Activated T-helper 1 cell treated with anti-CD3 and anti-CD28 coated beads, Interleukin-12 subunit alpha, Interleukin-12 subunit beta, Interleukin-2, Interleukin-4 antibody, amounts not matched to agents 30 ng/mL and 10 ng/mL and 1 ng/mL, durations not matched to agents 14 hours and 24 hours and 36 hours (primary cell): Measurements from ENCODE around the gene FAAH. TPM values are rescaled to one million over a fixed set of nuclear protein-coding genes. Genes with fewer than 3 reads are reported as not detected.

Experiments
- DNase-seq: peaks from one replicate; pipeline ENCODE4 v3.0.0; 2021; ENCODE audit warnings: low spot score
- H3K27ac Mint-ChIP-seq: one replicate; pipeline ENCODE4 v1.8.0; 2021; ENCODE audit warnings: mild to moderate bottlenecking, mixed read lengths
- H3K27me3 Mint-ChIP-seq: one replicate; pipeline ENCODE4 v1.8.0; 2022; ENCODE audit warnings: mild to moderate bottlenecking, moderate library complexity, mixed read lengths; ENCODE audit not compliant: insufficient read depth
- H3K36me3 Mint-ChIP-seq: one replicate; pipeline ENCODE4 v1.8.0; 2021; ENCODE audit warnings: low read depth, mixed read lengths
- H3K4me1 Mint-ChIP-seq: one replicate; pipeline ENCODE4 v1.8.0; 2021; ENCODE audit warnings: low read depth, mixed read lengths
- H3K4me3 Mint-ChIP-seq: one replicate; pipeline ENCODE4 v1.8.0; 2021; ENCODE audit warnings: mild to moderate bottlenecking, moderate library complexity, mixed read lengths
- H3K9me3 Mint-ChIP-seq: one replicate; pipeline ENCODE4 v1.8.0; 2021; ENCODE audit warnings: mixed read lengths
- intact Hi-C: fragments of 100-400 bp; cut with micrococcal nuclease; formaldehyde crosslinking; loops from one replicate; pipeline ENCODE4 v1.15.1; 2024
- total RNA-seq: library from RNA; stranded (reverse); gene quantifications from 2 replicates; pipeline ENCODE4 v1.2.3, GENCODE V29; 2022

The FAAH gene
- total RNA-seq, 1 donor from 2014 or later = 5.0 TPM

DNA sequence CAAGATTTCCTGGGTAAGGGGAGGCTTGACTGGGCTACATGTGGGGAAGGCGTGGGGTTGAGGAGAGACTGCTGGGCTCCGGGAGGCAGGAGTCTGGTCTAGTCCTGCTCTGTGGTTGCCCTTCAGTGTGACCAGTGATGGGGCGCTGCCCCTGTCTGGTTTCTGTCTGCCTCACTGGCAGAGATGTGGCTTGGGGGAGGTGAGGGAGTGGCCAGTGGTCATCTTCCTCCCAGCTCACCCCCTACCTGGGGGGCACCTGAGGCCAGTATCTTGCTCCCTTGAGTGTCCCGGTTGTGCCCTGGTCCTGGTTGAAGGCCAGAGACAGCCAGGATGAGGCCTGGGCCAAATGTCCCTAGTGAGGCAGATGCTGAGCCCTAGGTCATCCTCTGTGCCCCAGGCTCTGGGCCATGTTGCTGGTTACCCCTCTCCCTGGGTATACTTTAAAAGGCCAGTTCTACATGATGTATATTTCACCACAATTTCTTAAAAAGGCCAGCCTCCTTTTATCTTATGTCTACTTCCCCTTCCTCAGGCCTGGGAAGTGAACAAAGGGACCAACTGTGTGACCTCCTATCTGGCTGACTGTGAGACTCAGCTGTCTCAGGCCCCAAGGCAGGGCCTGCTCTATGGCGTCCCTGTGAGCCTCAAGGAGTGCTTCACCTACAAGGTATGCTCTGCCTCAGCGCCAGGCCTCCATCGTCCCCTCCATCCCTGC lies 10.5 kb downstream of the FAAH start:
- no peak for DNase-seq
- Mint-ChIP-seq H3K36me3 (no peaks in the 10 kb centered on the region), H3K27me3 (peaks cover 2% of the 10 kb centered on the region), H3K9me3 (no peaks in the 10 kb centered on the region), H3K4me3 (no peak overlapping the region), H3K27ac (no peak overlapping the region), H3K4me1 (no peaks in the 10 kb centered on the region)
- intact Hi-C loops = loop anchor here (5.0 kb wide), 1 partner anchor 38 kb away; no protein-coding TSS in a partner anchor

DNA sequence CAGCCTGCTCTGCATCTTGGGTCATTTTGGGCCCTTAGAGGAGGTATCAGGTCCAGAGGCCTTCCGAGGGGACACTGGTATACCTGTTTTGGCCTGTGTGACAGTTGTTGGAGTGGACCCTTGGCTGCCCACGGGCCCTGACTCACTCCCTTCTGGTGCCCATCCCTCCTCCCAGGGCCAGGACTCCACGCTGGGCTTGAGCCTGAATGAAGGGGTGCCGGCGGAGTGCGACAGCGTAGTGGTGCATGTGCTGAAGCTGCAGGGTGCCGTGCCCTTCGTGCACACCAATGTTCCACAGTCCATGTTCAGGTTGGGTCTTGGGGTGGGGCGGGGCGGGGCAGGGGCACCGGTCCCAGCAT lies 11.1 kb downstream of the FAAH start:
- Mint-ChIP-seq H3K36me3 (no peaks in the 10 kb centered on the region), H3K9me3 (no peaks in the 10 kb centered on the region), H3K4me3 (no peak overlapping the region), H3K27me3 (peaks cover 2% of the 10 kb centered on the region), H3K27ac (no peak overlapping the region), H3K4me1 (no peaks in the 10 kb centered on the region)
- intact Hi-C loops = loop anchor here (5.0 kb wide), 1 partner anchor 37 kb away; no protein-coding TSS in a partner anchor
- DNase-seq = no peak

DNA sequence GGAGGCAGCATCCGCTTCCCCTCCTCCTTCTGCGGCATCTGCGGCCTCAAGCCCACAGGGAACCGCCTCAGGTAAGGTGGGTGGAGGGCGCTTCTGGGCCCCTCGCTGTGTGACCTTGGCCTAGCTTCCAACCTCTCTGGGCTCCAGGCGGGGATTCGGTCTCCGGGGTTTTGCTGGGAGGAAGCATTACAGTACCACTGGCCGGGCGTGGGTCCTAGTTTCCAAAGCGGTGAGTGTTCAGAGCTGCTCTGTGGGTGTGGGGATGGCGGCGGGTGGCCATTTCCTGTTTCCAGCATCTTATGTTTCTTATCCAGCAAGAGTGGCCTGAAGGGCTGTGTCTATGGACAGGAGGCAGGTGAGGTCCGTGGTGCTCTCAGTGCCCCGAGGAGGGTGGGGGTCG lies 11.6 kb downstream of the FAAH start:
- intact Hi-C loops = loop anchor here (1.0 to 5.0 kb wide), 2 partner anchors 37 to 123 kb away; no protein-coding TSS in a partner anchor
- H3K27me3 Mint-ChIP-seq = no peaks in the 10 kb centered on the region
- H3K4me3 Mint-ChIP-seq = no peak overlapping the region
- DNase-seq = no peak
- H3K36me3 Mint-ChIP-seq = no peaks in the 10 kb centered on the region
- H3K4me1 Mint-ChIP-seq = no peaks in the 10 kb centered on the region
- H3K9me3 Mint-ChIP-seq = no peaks in the 10 kb centered on the region
- no peak overlapping the region for H3K27ac Mint-ChIP-seq

DNA sequence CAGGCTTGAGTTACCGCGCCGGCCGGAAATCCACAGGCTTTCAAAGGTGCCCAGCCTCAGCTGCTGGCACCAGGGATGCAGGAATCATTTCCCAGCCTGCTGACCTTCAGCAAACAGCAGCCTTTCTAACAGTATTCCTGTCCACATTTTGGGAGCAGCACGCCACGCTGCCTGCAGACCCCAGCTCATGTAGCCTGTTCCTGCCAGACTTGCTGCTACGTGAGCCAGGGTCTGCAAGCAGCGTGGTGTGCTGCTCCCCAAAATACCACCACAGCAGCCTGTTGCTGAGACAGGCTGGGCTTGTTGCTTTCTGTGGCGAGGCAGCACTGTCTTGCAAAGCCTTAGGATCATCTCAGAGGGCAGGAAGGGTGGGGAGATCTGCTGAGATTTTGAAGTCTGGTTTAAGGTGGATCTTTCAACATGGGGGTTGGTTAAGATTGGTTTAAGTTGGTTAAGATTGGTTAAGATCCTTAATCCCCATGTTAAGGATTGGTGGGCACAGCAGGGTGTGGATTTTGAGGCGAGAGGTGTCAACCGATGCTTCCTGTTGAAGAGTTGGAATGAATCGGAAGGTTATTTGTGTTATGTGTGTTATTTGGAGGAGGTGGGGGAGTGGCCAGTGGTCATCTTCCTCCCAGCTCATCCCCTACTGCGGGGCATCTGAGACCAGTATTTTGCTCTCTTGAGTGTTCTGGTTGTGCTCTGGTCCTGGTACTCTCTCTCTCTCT lies 12.9 kb downstream of the FAAH start:
- no peaks in the 10 kb centered on the region for H3K4me1 Mint-ChIP-seq
- H3K27me3 Mint-ChIP-seq = no peaks in the 10 kb centered on the region
- H3K36me3 Mint-ChIP-seq = no peaks in the 10 kb centered on the region
- no peaks in the 10 kb centered on the region for H3K9me3 Mint-ChIP-seq
- no peak overlapping the region for H3K4me3 Mint-ChIP-seq
- no peak overlapping the region for H3K27ac Mint-ChIP-seq
- no peak for DNase-seq
- intact Hi-C loops = loop anchor here (1.0 to 5.0 kb wide), 2 partner anchors 35 to 121 kb away; no protein-coding TSS in a partner anchor

DNA sequence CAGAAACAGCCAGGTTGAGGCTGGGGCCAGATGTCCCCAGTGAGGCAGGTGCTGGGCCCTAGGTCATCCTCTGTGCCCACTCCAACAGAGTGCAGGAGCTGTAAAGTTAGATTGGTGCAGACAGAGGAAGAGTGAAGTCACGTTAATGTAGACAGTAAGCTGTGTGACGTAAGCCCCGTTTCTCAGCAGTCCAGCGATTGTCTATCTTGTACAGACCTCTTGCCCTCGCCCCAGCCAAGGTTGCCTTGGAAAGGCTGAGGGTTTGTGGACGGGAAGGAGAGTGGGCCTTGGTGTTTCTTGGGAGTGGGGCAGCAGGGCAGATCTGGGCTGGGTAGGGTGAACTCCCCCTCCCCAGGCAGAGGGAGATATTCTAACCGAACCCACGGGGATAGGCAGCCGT lies 13.5 kb downstream of the FAAH start:
- DNase-seq = no peak
- no peak overlapping the region for H3K4me3 Mint-ChIP-seq
- intact Hi-C loops = loop anchor here (5.0 kb wide), 1 partner anchor 35 kb away; no protein-coding TSS in a partner anchor
- H3K9me3 Mint-ChIP-seq = no peaks in the 10 kb centered on the region
- H3K4me1 Mint-ChIP-seq = no peaks in the 10 kb centered on the region
- no peaks in the 10 kb centered on the region for H3K27me3 Mint-ChIP-seq
- H3K27ac Mint-ChIP-seq = no peak overlapping the region
- no peaks in the 10 kb centered on the region for H3K36me3 Mint-ChIP-seq

GRCh38 chr1:46408356-46409062 lies 14.4 kb downstream of the FAAH start:
- no peak for DNase-seq
- Mint-ChIP-seq H3K9me3 (no peaks in the 10 kb centered on the region), H3K27ac (no peak overlapping the region), H3K27me3 (no peaks in the 10 kb centered on the region), H3K4me1 (no peaks in the 10 kb centered on the region), H3K36me3 (no peaks in the 10 kb centered on the region), H3K4me3 (no peak overlapping the region)
- intact Hi-C loops = loop anchor here (5.0 kb wide), 1 partner anchor 34 kb away; no protein-coding TSS in a partner anchor

DNA sequence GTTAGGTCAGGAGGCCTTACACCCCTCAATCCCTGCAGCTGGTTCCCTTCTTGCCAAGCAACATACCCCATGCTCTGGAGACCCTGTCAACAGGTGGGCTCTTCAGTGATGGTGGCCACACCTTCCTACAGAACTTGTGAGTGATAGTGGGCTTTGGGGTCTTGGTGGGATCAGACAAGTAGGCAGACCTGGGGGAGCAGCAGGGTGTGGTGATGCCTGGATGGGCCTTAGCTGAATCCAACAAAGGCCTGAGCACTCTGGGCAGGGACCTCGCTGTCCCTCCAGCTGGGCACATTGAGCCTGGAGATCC lies 14.9 kb downstream of the FAAH start:
- H3K9me3 Mint-ChIP-seq = no peaks in the 10 kb centered on the region
- H3K36me3 Mint-ChIP-seq = no peaks in the 10 kb centered on the region
- intact Hi-C loops = loop anchor here (5.0 kb wide), 1 partner anchor 33 kb away; no protein-coding TSS in a partner anchor
- no peaks in the 10 kb centered on the region for H3K27me3 Mint-ChIP-seq
- no peaks in the 10 kb centered on the region for H3K4me1 Mint-ChIP-seq
- H3K4me3 Mint-ChIP-seq = no peak overlapping the region
- no peak for DNase-seq
- no peak overlapping the region for H3K27ac Mint-ChIP-seq

- intact Hi-C loops = no loop called here
- Mint-ChIP-seq H3K36me3 (no peaks in the 10 kb centered on the region), H3K27ac (no peak overlapping the region), H3K27me3 (peaks cover 3% of the 10 kb centered on the region), H3K9me3 (no peaks in the 10 kb centered on the region), H3K4me1 (no peaks in the 10 kb centered on the region), H3K4me3 (no peak overlapping the region)
- no peak for DNase-seq
These were observed 16.3 kb downstream of the FAAH start for GRCh38 chr1:46410156-46411009.

GRCh38 chr1:46411010-46411405 lies 16.9 kb downstream of the FAAH start:
- intact Hi-C loops = no loop called here
- Mint-ChIP-seq H3K9me3 (no peaks in the 10 kb centered on the region), H3K27me3 (peaks cover 3% of the 10 kb centered on the region), H3K36me3 (no peaks in the 10 kb centered on the region), H3K4me1 (no peaks in the 10 kb centered on the region), H3K27ac (no peak overlapping the region), H3K4me3 (no peak overlapping the region)
- DNase-seq = no peak

GRCh38 chr1:46411601-46412341 lies 17.7 kb downstream of the FAAH start:
- Mint-ChIP-seq H3K4me1 (no peaks in the 10 kb centered on the region), H3K4me3 (no peak overlapping the region), H3K9me3 (no peaks in the 10 kb centered on the region), H3K27ac (no peak overlapping the region), H3K36me3 (no peaks in the 10 kb centered on the region), H3K27me3 (peaks cover 4% of the 10 kb centered on the region)
- no peak for DNase-seq
- intact Hi-C loops = no loop called here

GRCh38 chr1:46412893-46413595 lies 18.9 kb downstream of the FAAH start:
- Mint-ChIP-seq H3K36me3 (no peaks in the 10 kb centered on the region), H3K27ac (no peak overlapping the region), H3K9me3 (no peaks in the 10 kb centered on the region), H3K4me3 (no peak overlapping the region), H3K4me1 (no peaks in the 10 kb centered on the region), H3K27me3 (peaks cover 4% of the 10 kb centered on the region)
- no peak for DNase-seq
- intact Hi-C loops = no loop called here
